Stomach (tissue), 4 donors: ENCODE results near the gene COL13A1.

Source experiments
- POLR2A ChIP-seq, 4 donors: fragments of 450-650 bp; IDR thresholded peaks; one replicate each; pipeline ENCODE4 v1.6.1; 2016; ENCODE audit warnings: antibody characterized with exemption in 4 of 4, control low read depth in 2 of 4, mild to moderate bottlenecking in 1 of 4, moderate library complexity in 1 of 4
- TF ChIP-seq, protein P1 (sequence below), 7 experiments: fragments of 450-650 bp in 4 of 7; fragments of 200-600 bp in 3 of 7; sonication (generic) in 3 of 7; IDR thresholded peaks; one replicate each; pipeline ENCODE4 v1.5.1; 2016 to 2019; ENCODE audit warnings: antibody characterized with exemption in 7 of 7, control low read depth in 2 of 7, mild to moderate bottlenecking in 1 of 7

DNA sequence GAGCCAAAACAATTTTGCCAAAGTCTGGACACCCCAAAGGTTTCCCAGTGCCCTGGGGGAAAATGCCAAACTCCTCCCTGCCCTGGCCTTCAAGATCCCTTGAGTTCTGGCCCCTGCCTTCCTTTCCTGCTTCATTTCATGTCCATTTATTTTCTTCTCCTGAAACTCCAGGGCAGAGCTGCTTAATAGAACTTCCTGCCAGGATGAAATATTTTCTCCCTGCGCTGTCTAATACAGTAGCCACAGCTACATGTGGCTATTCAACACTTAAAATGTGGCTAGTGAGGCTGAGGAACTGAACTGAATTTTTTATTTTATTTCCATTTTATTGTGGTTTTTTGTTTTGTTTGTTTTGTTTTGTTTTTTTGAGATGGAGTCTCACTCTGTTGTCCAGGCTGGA lies 49.6 kb downstream of the COL13A1 start:
- no peak for TF ChIP-seq POLR2A (IDR thresholded peaks at IDR 0.05)
- TF ChIP-seq, protein P1, sequence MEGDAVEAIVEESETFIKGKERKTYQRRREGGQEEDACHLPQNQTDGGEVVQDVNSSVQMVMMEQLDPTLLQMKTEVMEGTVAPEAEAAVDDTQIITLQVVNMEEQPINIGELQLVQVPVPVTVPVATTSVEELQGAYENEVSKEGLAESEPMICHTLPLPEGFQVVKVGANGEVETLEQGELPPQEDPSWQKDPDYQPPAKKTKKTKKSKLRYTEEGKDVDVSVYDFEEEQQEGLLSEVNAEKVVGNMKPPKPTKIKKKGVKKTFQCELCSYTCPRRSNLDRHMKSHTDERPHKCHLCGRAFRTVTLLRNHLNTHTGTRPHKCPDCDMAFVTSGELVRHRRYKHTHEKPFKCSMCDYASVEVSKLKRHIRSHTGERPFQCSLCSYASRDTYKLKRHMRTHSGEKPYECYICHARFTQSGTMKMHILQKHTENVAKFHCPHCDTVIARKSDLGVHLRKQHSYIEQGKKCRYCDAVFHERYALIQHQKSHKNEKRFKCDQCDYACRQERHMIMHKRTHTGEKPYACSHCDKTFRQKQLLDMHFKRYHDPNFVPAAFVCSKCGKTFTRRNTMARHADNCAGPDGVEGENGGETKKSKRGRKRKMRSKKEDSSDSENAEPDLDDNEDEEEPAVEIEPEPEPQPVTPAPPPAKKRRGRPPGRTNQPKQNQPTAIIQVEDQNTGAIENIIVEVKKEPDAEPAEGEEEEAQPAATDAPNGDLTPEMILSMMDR (IDR thresholded peaks at IDR 0.05) = no peak
